ENCODE data around the gene FRMD4A. TPM values are rescaled to one million over a fixed set of nuclear protein-coding genes. Genes with fewer than 3 reads are reported as not detected.

FRMD4A gene
- total RNA-seq, 4 donors from 2014 or later, result 4.0 to 12.7 (median 5.6) TPM

DNA sequence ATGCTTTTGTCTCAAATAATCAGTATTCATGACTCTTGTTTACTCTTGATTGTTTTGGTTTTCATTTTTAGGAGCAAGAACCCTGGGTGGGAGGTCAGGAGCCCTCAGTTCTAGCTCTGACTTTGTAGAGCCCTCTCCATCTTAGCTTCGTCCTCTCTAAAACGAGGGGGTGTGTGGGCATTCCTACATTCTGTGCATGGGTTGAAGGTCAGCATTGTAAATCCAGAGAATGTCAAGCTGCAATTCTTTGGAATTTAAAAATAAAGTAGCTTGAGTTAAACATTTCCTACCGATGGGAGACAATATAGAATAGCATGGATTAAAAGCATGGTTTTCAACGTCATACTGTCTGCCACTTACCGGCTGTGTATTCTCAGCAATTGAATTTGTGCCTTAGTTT lies 615.6 kb downstream of the FRMD4A start:
- H3K4me1 ChIP-seq, result peaks cover 0 to 30% (median 12%) of the 10 kb centered on the region in 4 donors
- no peak overlapping the region for H3K4me3 ChIP-seq
- H3K36me3 ChIP-seq, result no peaks in the 10 kb centered on the region
- no peaks in the 10 kb centered on the region for H3K9me3 ChIP-seq
- TF ChIP-seq, protein P1, sequence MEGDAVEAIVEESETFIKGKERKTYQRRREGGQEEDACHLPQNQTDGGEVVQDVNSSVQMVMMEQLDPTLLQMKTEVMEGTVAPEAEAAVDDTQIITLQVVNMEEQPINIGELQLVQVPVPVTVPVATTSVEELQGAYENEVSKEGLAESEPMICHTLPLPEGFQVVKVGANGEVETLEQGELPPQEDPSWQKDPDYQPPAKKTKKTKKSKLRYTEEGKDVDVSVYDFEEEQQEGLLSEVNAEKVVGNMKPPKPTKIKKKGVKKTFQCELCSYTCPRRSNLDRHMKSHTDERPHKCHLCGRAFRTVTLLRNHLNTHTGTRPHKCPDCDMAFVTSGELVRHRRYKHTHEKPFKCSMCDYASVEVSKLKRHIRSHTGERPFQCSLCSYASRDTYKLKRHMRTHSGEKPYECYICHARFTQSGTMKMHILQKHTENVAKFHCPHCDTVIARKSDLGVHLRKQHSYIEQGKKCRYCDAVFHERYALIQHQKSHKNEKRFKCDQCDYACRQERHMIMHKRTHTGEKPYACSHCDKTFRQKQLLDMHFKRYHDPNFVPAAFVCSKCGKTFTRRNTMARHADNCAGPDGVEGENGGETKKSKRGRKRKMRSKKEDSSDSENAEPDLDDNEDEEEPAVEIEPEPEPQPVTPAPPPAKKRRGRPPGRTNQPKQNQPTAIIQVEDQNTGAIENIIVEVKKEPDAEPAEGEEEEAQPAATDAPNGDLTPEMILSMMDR (IDR thresholded peaks at IDR 0.05), result no peak
- no peak for TF ChIP-seq EP300 (IDR thresholded peaks at IDR 0.05; ENCODE audit: low read depth)
- intact Hi-C loops (cut with DNase I; ENCODE audit: low total_unique reads) (no loop called here), in situ Hi-C loops (cut with MboI; ENCODE audit: low pct_ligation_motif_present in 1 of 4, low pct_unique_long_range_greater_than_20kb in 1 of 4, low sequenced_read_pairs in 3 of 4) (no loop called here)
- H3K27me3 ChIP-seq, result no peaks in the 10 kb centered on the region
- 79 to 81% methylated on average over 5 of the region's 5 CpGs for WGBS, 2 donors (ENCODE audit: low coverage in 1 of 2)
- no peak overlapping the region for H3K27ac ChIP-seq
- no peak for DNase-seq

DNA sequence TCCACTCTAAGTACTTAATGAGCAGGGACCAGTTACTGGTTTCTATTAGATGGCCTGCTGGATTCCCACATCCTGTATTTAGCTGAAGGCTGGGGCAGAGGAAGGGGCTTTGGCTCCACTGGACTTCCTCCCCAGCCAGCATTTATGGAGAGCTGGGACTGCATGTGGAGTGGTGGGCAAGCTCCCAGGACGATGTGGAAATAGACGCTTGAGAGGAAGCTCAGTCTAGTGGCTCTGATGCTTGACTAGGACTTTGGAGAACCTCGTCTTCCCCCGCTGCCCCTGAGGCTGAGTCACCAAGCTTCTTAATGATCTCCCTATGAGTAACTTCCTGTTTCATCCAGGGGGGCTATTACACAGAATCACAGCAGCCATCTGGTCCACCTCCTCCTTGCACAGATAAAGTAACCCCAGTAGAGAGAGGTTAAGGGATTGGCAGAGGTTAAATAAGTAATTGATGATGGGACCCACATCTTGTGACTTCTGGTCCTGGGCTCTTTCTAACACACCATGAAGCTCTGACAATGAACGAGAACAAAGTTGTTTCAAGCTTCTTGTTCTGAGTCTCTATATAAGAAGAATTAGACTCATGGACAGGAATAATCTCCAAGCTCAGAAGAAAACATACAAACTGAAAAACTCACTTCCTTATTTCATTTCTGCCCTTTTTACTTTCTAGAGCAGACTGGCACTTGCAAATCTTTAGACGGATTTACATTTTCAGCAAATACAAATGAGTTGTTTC lies 617.7 kb downstream of the FRMD4A start:
- Histone ChIP-seq H3K4me3 (no peak overlapping the region), H3K4me1 (peaks cover 6 to 25% (median 18%) of the 10 kb centered on the region in 4 donors), H3K36me3 (no peaks in the 10 kb centered on the region), H3K27ac (peak overlapping the region; percentile 50 to 65 (median 56)), H3K27me3 (no peaks in the 10 kb centered on the region), H3K9me3 (no peaks in the 10 kb centered on the region)
- TF ChIP-seq, protein P1 (IDR thresholded peaks at IDR 0.05), result no peak
- peak in 1 of 3 donors; percentile 7 for TF ChIP-seq POLR2AphosphoS5 (IDR thresholded peaks at IDR 0.05)
- 33 to 61% methylated on average over 1 to 6 of the region's 6 CpGs for WGBS, 2 donors (ENCODE audit: low coverage in 1 of 2)
- intact Hi-C loops (cut with DNase I; ENCODE audit: low total_unique reads), result no loop called here
- DNase-seq, result peak; percentile 66
- in situ Hi-C loops (cut with MboI; ENCODE audit: low pct_ligation_motif_present in 1 of 4, low pct_unique_long_range_greater_than_20kb in 1 of 4, low sequenced_read_pairs in 3 of 4), result no loop called here

DNA sequence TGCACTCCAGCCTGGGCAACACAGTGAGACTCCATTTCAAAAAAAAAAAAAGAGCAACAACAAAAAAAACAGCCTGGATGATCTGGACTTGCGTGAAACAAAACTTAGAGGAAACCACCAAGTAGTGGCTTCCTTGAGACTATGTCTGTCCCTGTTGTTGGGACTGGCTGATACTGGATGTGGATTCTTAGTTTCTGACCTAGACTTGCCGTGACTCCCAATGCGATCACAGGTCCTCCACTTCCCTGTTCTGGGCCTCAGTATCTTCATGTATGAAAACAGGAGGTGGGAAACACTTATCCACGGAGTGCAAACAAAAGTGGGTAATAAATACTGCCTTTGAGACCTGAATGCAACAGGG lies 618.3 kb downstream of the FRMD4A start:
- H3K4me3 ChIP-seq, result no peak overlapping the region
- H3K27ac ChIP-seq, result peak overlapping the region; percentile 50 to 65 (median 56)
- no peak for DNase-seq
- intact Hi-C loops (cut with DNase I; ENCODE audit: low total_unique reads) (no loop called here), in situ Hi-C loops (cut with MboI; ENCODE audit: low pct_ligation_motif_present in 1 of 4, low pct_unique_long_range_greater_than_20kb in 1 of 4, low sequenced_read_pairs in 3 of 4) (no loop called here)
- H3K36me3 ChIP-seq, result no peaks in the 10 kb centered on the region
- no peaks in the 10 kb centered on the region for H3K9me3 ChIP-seq
- WGBS, 2 donors (ENCODE audit: low coverage in 1 of 2), result 82 to 86% methylated on average over 1 to 4 of the region's 4 CpGs
- H3K4me1 ChIP-seq, result peaks cover 9 to 26% (median 16%) of the 10 kb centered on the region in 4 donors
- TF ChIP-seq, protein P1 (IDR thresholded peaks at IDR 0.05), result no peak
- TF ChIP-seq POLR2A (IDR thresholded peaks at IDR 0.05) (no peak), POLR2AphosphoS5 (IDR thresholded peaks at IDR 0.05) (no peak), EP300 (IDR thresholded peaks at IDR 0.05; ENCODE audit: low read depth) (no peak)
- H3K27me3 ChIP-seq, result no peaks in the 10 kb centered on the region

DNA sequence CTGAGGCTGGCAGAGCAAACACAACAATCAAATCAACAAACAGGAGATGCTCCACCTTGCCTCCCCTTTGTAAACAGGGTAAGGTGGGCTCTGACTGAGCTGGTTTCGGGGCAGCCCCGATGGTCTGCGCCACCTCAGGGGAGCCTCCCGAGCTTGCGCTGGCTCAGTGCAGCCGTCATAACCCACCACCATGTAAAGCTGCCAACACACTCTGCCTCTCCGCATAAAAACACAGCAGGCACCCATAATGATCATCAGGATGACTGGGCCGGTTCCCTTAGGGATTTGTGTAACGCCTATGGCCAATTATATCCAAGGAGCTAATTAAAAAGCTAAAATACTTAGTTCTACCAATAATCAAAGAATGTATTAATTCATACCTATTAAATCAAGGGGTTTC lies 619.4 kb downstream of the FRMD4A start:
- H3K27ac ChIP-seq, result no peak overlapping the region
- WGBS, 2 donors (ENCODE audit: low coverage in 1 of 2), result 86 to 93% methylated on average over 2 to 9 of the region's 9 CpGs
- H3K4me1 ChIP-seq, result peaks cover 9 to 29% (median 18%) of the 10 kb centered on the region in 4 donors
- intact Hi-C loops (cut with DNase I; ENCODE audit: low total_unique reads), result no loop called here
- DNase-seq, result no peak
- in situ Hi-C loops (cut with MboI; ENCODE audit: low pct_ligation_motif_present in 1 of 4, low pct_unique_long_range_greater_than_20kb in 1 of 4, low sequenced_read_pairs in 3 of 4), result no loop called here
- no peaks in the 10 kb centered on the region for H3K9me3 ChIP-seq
- no peaks in the 10 kb centered on the region for H3K27me3 ChIP-seq
- TF ChIP-seq POLR2AphosphoS5 (IDR thresholded peaks at IDR 0.05) (no peak), EP300 (IDR thresholded peaks at IDR 0.05; ENCODE audit: low read depth) (no peak), POLR2A (IDR thresholded peaks at IDR 0.05) (no peak)
- TF ChIP-seq, protein P1 (IDR thresholded peaks at IDR 0.05), result no peak
- H3K4me3 ChIP-seq, result no peak overlapping the region
- no peaks in the 10 kb centered on the region for H3K36me3 ChIP-seq
